Esophagus muscularis mucosa (tissue), 4 donors: ENCODE data around the gene DHRS12.

Source experiments
- CTCF ChIP-seq, 3 experiments: fragments of 200-600 bp in 2 of 3; fragments of 450-650 bp in 1 of 3; sonication (generic) in 2 of 3; IDR thresholded peaks; one replicate each; pipeline ENCODE4 v1.5.1; 2017 to 2019; ENCODE audit warnings: antibody characterized with exemption in 3 of 3, mild to moderate bottlenecking in 2 of 3, moderate library complexity in 1 of 3
- EP300 ChIP-seq: sonication (generic); formaldehyde crosslinking; IDR thresholded peaks from one replicate; pipeline ENCODE4 v1.6.1; 2017; ENCODE audit warnings: antibody characterized with exemption
- POLR2A ChIP-seq: fragments of 450-650 bp; IDR thresholded peaks from one replicate; pipeline ENCODE4 v1.6.1; 2017; ENCODE audit warnings: antibody characterized with exemption, moderate library complexity, mild to moderate bottlenecking, low read depth

DNA sequence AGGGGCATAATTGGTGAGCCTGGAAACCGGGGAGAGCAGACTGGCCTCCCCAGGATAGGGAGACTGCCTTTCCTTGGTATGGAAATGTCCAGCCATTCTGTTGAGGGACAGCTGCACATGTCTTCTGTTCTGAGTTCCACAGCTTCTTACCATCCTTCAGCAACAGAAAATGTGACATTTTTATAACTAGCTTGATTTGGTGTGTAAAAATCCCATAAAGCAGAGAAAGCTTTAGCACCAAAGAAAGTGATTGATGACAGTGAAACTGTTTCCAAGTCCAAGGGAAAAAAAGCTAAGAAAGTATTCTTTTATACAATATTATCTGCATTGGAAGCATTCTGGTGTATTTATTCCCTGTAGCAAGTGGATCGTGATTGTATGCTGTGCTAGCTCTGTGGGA, 61.9 kb downstream of the DHRS12 start:
- TF ChIP-seq CTCF (IDR thresholded peaks at IDR 0.05) (no peak), EP300 (no peak), POLR2A (no peak)
